NCI-H2227 (cell line): ENCODE measurements around the gene TSHR.
A peak's percentile ranks its signal among the peaks of the same experiment; 100 is the strongest.

Experiments
- DNase-seq: peaks from one replicate; lab custom pipeline; 2025; ENCODE audit not compliant: unreplicated experiment; lab: John Stamatoyannopoulos, UW

The TSHR gene

DNA sequence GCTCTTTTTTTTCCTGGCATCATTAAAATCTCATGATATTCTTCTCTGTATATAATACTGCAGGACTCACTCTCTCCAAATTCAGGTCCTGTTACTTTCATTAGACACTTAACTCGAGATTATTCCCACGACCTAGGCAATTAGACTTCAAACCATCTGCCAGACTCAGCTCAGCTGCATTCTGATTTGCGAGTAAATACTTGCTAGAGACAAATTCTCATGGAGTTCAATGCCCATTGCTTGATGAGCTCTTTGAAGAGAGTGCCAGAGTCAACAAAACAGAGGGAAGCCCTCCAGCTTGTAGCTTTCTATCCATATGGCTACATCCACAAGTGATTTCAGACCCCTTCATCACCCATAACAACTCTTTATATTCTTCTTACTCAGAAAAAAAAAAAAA is 177.0 kb downstream of the TSHR start:
- DNase-seq = peak; percentile 21

DNA sequence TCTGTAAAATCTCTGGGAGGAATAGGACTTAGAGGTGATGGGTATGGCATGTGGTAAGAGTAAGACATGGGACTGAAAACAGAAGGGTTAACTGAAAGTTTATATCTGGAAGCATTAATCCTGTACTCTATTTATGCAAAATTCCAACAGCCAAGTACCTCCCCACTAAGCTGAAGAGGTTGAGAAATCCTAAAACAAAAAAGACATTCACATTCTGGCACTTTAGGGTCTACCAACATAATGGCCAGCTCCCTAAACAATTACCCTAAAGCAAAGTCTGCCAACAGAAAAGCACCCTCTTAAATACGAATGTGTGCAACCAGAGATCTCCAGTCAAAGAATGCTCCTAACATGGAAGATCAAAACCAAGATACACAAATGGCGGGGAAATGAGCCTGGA is 178.0 kb downstream of the TSHR start:
- no peak for DNase-seq

GRCh38 chr14:81137316-81137715 is 181.9 kb downstream of the TSHR start:
- no peak for DNase-seq

DNA sequence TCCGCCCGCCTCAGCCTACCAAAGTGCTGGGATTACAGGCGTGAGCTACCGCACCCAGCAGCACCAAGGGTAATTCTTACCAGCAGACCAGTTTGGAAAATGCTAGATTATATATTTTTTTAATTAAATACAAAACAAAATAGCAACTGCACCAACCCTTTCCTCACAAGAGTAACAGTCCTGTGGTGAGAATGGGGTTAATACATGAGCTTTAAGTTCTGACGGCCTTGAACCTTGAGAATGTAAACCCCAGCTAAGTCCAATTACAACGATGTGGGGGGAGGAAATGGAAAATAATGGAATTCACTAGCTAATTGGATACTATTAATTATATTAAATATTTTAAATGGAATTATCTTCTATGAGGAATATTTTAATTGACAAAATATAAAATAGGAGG is 183.0 kb downstream of the TSHR start:
- no peak for DNase-seq

DNA sequence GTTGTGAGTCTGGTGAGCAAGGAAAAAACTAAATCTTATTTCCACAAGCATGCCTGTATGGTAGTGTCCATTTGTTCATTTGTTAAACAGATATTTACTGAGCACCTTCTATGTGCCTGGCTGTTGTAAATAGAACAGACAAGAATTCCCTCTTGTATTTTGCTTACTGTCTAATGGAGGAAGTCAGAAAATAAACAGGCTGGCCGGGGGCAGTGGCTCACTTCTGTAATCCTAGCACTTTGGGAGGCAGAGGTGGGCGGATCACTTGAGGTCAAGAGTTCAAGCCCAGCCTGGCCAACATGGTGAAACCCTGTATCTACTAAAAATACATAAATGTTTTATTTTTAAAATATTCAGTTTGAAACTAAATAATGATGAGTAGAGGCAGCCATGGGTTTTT is 186.0 kb downstream of the TSHR start:
- no peak for DNase-seq

- DNase-seq = no peak
Measured at GRCh38 chr14:81143793-81144192, 188.4 kb downstream of the TSHR start.

DNA sequence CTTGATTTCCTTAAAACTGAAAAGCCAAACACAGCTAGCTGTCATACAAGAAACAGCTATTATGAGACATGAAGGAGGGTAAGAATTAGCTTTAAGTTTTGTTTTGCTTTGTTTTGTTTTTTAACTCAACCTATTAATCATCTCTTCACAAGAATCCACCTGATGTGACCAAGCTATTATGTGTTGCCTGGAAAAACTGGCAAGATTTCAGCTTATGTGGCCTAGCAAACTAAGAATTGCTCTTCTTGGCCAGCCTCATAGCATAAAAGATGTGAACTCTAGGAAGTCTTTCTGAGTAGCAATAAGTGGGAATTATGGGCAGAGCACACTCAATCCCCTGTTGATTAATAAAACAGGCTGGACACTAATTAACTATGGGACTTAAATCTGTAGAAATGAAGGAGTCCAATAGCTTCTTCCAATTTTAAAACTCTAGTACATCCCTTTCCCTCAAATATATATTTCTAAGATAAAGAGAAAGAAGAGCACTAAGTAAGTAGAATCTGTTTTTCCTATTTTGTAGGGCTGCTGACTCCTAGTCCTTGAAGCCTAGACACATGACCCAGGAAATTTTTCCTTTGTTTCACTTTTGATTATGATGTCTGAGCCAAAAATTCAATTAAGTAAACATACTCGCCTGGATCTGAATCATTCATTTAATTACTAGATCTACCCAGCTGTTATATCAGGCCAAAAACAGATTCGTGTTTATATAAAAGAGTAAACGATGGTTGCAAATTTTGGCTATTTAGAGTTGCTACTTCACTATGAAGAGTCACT is 189.6 kb downstream of the TSHR start:
- DNase-seq = no peak

DNA sequence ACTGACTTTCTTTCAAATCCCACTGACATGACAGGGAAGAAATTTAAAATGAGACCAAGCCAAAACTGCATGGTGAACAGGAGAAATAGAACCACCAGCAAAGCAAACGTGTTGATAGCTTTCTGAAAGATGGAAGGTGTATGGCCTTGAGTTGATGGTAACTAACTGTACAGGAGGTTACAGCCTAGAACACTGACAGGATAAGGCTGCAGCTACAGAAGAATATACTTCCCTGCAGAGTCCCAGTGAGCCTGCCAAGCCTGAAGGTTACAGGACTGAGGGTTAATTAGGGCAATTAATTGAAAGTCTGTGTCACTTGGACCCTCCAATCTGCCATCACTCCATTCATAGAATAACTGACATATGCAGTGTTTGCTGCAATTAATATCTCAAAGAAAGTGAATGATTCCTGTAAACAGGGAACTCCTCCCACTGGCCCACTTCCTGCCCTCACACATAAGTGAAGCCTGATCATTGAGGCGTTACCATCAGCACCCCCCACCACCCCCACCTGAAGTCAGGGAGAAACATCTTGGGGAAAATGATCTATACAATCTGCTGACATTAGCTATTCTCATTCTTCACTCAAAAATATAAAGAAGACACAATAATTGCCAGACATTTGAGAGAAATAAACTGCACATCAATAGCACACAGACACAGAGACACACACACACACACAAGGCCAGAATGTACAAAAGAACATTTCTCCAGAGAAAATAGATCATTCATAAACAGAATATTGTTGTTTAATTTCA is 191.9 kb downstream of the TSHR start:
- DNase-seq = no peak

- DNase-seq = no peak
Measured at GRCh38 chr14:81148635-81149034, 193.2 kb downstream of the TSHR start.

DNA sequence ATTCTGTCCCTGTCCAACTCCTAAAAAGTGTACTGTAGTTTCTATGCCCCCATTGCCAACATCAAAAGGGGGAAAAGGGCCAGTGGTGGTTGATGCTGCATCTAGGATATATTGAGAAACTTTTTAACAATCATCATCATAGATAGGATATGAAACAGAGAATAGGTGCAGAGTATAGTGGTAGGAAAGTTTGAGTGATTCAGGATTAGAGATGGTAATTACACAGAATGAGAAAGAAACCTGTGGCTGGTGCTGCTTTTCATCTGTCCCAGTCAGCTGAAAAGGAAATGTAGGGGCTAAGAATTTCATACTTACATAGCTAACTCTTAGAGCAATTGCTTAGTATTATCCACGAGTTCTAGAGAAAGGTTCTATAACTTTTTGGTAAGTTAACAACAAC is 197.8 kb downstream of the TSHR start:
- DNase-seq = no peak

DNA sequence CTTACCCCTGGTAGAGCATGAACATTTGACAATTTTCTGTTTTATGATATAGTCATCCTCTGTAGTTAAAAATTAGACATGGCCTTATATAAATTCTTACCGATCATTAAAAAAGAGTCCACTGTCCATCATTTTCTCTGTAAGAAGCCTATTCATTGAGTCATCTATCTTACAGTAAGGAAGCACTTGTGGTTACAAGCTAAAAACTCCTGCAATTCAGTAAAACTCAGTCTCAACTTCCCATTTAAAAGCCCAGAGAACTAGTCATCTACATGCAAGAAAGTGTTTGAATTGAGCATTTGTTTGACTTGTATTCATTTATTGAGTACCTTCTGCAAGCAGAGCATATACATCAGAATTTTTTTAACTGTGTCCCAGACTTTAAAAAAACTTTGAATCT is 202.0 kb downstream of the TSHR start:
- no peak for DNase-seq

DNA sequence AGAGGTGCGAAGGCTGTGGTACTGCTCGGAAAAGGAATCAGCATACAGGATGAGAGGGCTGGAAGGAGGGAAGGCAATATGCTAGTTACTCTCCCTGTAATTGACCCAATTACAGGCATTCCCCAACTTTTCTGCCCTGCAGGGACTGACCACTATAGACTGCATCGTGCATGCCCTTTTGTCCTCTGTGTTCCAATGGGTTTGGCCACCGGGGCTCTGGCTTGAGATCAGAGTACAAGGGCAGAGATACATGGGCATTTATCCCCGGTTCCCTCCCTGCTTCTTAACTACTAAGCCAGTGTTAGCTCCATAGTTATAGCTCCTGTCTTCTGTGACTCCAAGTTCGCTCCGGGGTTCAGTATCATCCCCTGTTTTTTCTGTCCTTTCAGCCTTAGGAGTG is 205.7 kb downstream of the TSHR start:
- no peak for DNase-seq

- DNase-seq = no peak
Measured at GRCh38 chr14:81161749-81162148, 206.3 kb downstream of the TSHR start.

DNA sequence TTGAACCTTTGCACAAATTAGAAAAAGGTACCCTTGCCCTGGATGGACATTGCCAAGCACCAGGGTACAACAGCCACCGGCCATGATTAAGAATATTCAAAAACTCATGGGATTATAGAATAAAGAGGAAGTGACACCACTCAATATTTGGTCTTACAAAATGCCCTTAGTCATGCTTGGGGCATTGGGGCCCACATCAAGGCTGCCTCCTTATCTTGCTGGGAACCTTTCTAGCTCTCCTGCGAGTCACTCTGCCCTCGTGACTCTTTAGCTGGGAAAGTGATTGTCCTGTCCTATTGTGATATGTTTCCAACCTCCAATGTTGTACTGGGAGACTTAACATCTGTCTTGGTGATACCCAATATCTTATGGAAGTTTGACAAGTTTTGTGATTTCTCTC is 207.5 kb downstream of the TSHR start:
- no peak for DNase-seq

DNA sequence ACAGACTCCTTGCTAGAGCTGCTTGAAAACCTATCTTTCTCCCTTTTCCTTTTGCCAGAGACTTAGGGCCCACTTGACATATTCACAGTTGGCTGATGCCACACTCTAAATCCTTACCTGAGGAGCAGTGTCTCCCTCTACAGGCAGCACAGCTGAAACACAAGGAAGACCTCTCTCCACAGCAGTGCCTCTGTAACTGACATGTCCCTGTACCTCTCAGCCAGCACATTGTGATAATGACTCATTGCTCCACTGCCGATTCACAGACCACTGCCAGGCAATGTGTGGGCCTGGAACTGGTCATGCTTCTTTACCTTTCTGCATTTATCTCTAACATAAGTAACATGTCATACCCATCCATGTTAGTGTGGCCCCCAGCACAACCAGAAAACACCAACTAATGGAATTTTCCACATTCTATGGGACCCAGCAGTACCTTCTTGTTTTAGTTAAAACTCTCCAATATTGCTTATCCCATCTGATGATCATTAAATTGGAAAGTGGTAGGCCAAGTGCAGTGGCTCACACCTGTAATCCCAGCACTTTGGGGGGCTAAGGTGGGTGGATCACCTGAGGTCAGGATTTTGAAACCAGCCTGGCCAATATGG is 208.8 kb downstream of the TSHR start:
- DNase-seq = peak; percentile 57

DNA sequence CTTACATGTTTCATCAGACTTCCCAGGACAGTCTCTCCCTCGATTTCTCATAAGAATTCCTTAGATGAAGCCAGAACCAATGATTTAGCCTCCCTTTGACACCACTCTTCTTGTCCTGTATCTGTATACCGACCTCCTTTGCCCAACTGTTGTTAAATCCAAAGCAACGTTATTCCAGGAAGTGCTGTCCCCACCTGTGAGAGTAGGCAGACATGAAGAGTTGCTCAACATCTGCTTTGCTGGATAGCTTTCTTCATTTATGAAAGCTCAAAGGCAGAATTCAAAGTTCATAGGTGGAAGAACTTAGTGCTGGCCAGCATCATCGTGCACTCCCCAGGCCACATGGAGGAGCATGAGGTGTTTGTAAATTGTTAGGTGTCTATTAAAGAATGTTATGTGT is 209.8 kb downstream of the TSHR start:
- DNase-seq = no peak

GRCh38 chr14:81166121-81166520 is 210.7 kb downstream of the TSHR start:
- DNase-seq = no peak

- DNase-seq = no peak
Measured at GRCh38 chr14:81169267-81169666, 213.8 kb downstream of the TSHR start.

DNA sequence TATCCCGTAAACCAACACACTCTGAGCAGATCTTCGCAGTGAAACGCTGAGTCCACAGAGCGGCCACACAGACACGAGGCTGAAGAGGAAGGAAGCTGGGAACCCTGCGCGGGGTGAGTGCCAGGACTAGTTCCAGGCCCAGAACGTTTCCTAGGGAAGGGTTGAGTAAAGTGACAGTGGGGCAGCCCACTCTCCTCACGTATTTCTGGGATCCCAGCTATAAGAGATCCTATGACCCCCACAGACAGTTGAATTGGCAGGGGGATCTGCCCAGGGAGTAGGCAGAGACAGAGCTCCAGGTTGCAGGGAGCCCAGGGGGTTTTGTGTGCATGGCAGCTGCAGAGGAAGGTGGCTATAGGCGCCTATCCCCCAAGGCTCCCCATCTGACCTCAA is 214.3 kb downstream of the TSHR start:
- peak; percentile 22 for DNase-seq

DNA sequence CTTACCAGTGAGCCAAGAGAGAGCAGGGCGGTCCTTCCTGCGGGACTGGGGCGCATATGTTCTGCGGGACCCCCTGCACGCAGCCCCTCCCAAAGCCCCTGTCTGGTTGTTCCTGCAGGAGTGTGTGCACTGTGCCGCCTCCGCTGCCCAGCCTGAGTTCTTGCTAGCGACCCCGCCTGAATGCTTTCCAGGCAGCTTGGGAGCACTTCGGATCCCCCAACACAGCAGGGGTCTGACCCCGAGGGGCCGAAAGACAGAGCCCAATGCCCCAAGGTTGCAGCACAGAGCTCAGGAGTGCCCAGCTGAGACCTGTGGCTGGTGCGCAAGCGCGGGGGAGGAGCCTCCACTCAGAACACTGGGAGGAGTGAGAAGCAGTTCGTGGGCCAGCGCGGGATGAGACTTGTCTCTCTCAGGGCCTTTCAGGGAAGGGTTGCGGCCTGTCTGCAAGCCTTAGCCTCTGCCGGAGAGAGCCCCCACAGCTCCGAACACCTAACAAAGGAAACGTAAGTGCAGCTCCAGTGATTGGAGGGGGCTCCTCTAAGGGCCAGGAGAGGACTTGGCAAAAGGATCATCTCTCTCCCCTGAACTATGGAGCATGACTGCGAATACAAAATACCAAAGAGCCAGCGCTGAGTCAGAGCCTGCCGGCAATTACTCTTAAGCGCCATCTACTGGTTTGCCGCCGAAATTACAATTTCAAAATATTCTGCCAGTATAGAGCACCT is 214.8 kb downstream of the TSHR start:
- peak; percentile 87 for DNase-seq

- no peak for DNase-seq
Measured at GRCh38 chr14:81170829-81171195, 215.4 kb downstream of the TSHR start.

DNA sequence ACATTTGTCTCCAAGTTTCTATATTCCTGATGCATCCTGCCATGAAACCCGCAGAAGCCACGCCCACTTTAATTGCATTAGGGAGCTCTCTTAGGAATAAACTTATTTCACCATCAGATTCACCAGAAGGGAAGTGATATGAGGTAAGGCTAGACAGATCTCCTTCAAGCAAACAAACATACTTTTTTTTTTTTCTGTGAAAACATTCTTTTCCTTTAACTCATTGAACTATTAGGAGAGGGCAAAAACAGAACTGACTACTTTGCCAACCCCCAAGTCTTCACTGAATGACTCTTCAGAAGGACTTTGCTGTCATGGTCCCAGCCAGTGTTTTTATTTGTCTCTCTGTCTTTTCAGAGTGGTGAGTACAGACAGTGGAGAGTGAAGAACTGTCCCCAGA is 216.9 kb downstream of the TSHR start:
- DNase-seq = no peak
